ENCODE data around the gene ATP2B2. TPM values are rescaled to one million over a fixed set of nuclear protein-coding genes. Genes with fewer than 3 reads are reported as not detected.

Gene ATP2B2
- total RNA-seq, 1 experiment from 2014 or later = not detected

DNA sequence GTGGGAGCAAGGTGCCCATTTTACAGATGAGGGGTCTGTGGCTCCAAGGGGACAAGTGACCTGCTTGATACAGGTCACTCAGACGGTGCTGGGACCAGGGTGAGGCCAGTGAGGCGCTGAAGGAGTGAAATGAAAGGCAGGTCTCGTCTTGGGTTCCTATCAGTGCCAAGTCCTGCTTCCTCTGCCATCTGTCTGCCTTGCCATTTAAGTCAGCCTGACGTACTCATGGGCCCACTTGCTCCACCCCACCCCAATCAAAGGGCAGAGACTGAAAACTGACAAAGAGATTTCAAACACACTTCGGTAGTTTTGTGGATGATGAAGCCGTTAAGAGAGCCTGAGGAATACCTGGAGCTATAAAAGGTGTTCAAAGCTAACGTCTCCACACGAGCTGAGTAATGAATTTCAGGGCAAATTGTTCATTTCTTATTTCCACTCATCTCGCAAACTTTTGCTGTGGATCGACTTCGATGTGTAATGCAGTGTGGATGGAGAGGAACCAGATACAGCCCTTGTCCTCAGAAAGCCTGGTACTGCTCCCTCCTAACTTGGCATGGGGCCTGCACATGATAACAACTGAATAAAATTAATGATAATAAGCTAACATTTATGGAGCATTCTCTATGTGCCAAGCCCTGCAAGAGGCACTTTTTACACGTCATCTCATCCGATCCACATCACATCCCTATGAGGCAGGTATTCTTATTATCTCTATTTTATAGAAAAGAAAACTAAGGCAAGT, 36.6 kb downstream of the ATP2B2 start:
- peaks cover 32% of the 10 kb centered on the region for H3K27me3 Mint-ChIP-seq (ENCODE audit: insufficient read depth, unreplicated experiment)
- no peaks in the 10 kb centered on the region for H3K36me3 Mint-ChIP-seq (ENCODE audit: insufficient read depth, unreplicated experiment)
- no peak overlapping the region for H3K4me3 Mint-ChIP-seq (ENCODE audit: unreplicated experiment)
- TF ChIP-seq CTCF (IDR thresholded peaks at IDR 0.05; ENCODE audit: unreplicated experiment) = no peak
- ChIA-PET CTCF (no interaction called here), POLR2A (no interaction called here)
- no peaks in the 10 kb centered on the region for H3K9me3 Mint-ChIP-seq (ENCODE audit: unreplicated experiment)
- BruUV-seq (replicated peaks) = no TSS peak
- DNase-seq (ENCODE audit: unreplicated experiment) = no peak
- no peaks in the 10 kb centered on the region for H3K4me1 Mint-ChIP-seq (ENCODE audit: insufficient read depth, unreplicated experiment)
- H3K27ac Mint-ChIP-seq (ENCODE audit: low read depth, unreplicated experiment) = no peak overlapping the region
- intact Hi-C loops (cut with micrococcal nuclease) = no loop called here

GRCh38 chr3:10467904-10468612, 37.3 kb downstream of the ATP2B2 start:
- H3K4me1 Mint-ChIP-seq (ENCODE audit: insufficient read depth, unreplicated experiment) = no peaks in the 10 kb centered on the region
- intact Hi-C loops (cut with micrococcal nuclease) = no loop called here
- no peaks in the 10 kb centered on the region for H3K36me3 Mint-ChIP-seq (ENCODE audit: insufficient read depth, unreplicated experiment)
- no peak overlapping the region for H3K27ac Mint-ChIP-seq (ENCODE audit: low read depth, unreplicated experiment)
- BruUV-seq (replicated peaks) = no TSS peak
- ChIA-PET CTCF (no interaction called here), POLR2A (no interaction called here)
- H3K4me3 Mint-ChIP-seq (ENCODE audit: unreplicated experiment) = no peak overlapping the region
- no peak for TF ChIP-seq CTCF (IDR thresholded peaks at IDR 0.05; ENCODE audit: unreplicated experiment)
- H3K27me3 Mint-ChIP-seq (ENCODE audit: insufficient read depth, unreplicated experiment) = peaks cover 29% of the 10 kb centered on the region
- H3K9me3 Mint-ChIP-seq (ENCODE audit: unreplicated experiment) = no peaks in the 10 kb centered on the region
- DNase-seq (ENCODE audit: unreplicated experiment) = peak; percentile 42

- Mint-ChIP-seq H3K36me3 (ENCODE audit: insufficient read depth, unreplicated experiment) (no peaks in the 10 kb centered on the region), H3K27me3 (ENCODE audit: insufficient read depth, unreplicated experiment) (peaks cover 29% of the 10 kb centered on the region), H3K9me3 (ENCODE audit: unreplicated experiment) (no peaks in the 10 kb centered on the region), H3K27ac (ENCODE audit: low read depth, unreplicated experiment) (no peak overlapping the region), H3K4me1 (ENCODE audit: insufficient read depth, unreplicated experiment) (no peaks in the 10 kb centered on the region), H3K4me3 (ENCODE audit: unreplicated experiment) (no peak overlapping the region)
- no peak for TF ChIP-seq CTCF (IDR thresholded peaks at IDR 0.05; ENCODE audit: unreplicated experiment)
- BruUV-seq (replicated peaks) = no TSS peak
- intact Hi-C loops (cut with micrococcal nuclease) = no loop called here
- DNase-seq (ENCODE audit: unreplicated experiment) = no peak
- ChIA-PET POLR2A (interaction anchor here (0.8 kb wide), 1 partner anchor 28 kb away, joined by 3 read pairs; no protein-coding TSS in a partner anchor), CTCF (no interaction called here)
Observed at GRCh38 chr3:10467204-10467603, 38.2 kb downstream of the ATP2B2 start.

GRCh38 chr3:10466186-10466585, 39.2 kb downstream of the ATP2B2 start:
- intact Hi-C loops (cut with micrococcal nuclease) = no loop called here
- no peak overlapping the region for H3K27ac Mint-ChIP-seq (ENCODE audit: low read depth, unreplicated experiment)
- peaks cover 29% of the 10 kb centered on the region for H3K27me3 Mint-ChIP-seq (ENCODE audit: insufficient read depth, unreplicated experiment)
- TF ChIP-seq CTCF (IDR thresholded peaks at IDR 0.05; ENCODE audit: unreplicated experiment) = no peak
- peak; percentile 8 for DNase-seq (ENCODE audit: unreplicated experiment)
- no peaks in the 10 kb centered on the region for H3K4me1 Mint-ChIP-seq (ENCODE audit: insufficient read depth, unreplicated experiment)
- H3K9me3 Mint-ChIP-seq (ENCODE audit: unreplicated experiment) = no peaks in the 10 kb centered on the region
- H3K36me3 Mint-ChIP-seq (ENCODE audit: insufficient read depth, unreplicated experiment) = no peaks in the 10 kb centered on the region
- no peak overlapping the region for H3K4me3 Mint-ChIP-seq (ENCODE audit: unreplicated experiment)
- no TSS peak for BruUV-seq (replicated peaks)
- POLR2A ChIA-PET = no interaction called here
- CTCF ChIA-PET = interaction anchor here (0.5 to 0.8 kb wide), 2 partner anchors 34 to 58 kb away, joined by 3 read pairs; no protein-coding TSS in a partner anchor
